Tibial nerve (tissue), 4 donors: ENCODE results near the gene YY2. TPM values are rescaled to one million over a fixed set of nuclear protein-coding genes. Genes with fewer than 3 reads are reported as not detected.
"Not testable (repeated sequence)": the region's sequence is repeated elsewhere in the genome, so short reads cannot be mapped to it uniquely, and the experiment has no call there.

Source experiments
- DNase-seq, 2 donors: peaks; one replicate each; pipeline ENCODE4 v3.0.0-alpha.2; 2019; ENCODE audit warnings: low spot score in 2 of 2
- H3K27ac ChIP-seq, 4 donors: fragments of 200-600 bp; sonication (generic) in 3 of 4; one replicate each; pipeline ENCODE4 v1.5.1; 2017 to 2019; ENCODE audit warnings: mild to moderate bottlenecking in 1 of 4
- H3K27me3 ChIP-seq, 2 donors: fragments of 200-600 bp; sonication (generic) in 1 of 2; one replicate each; pipeline versions ENCODE4 v1.5.1 to v1.6.0; 2017 to 2019
- H3K36me3 ChIP-seq, 3 donors: fragments of 200-600 bp; sonication (generic); one replicate each; pipeline ENCODE4 v1.5.1; 2018 to 2019
- H3K4me1 ChIP-seq, 4 donors: fragments of 200-600 bp; sonication (generic) in 3 of 4; one replicate each; pipeline ENCODE4 v1.5.1; 2017 to 2019
- H3K4me3 ChIP-seq, 4 donors: fragments of 200-600 bp; sonication (generic) in 3 of 4; one replicate each; pipeline ENCODE4 v1.5.1; 2017 to 2019; ENCODE audit warnings: mild to moderate bottlenecking in 1 of 4, moderate library complexity in 1 of 4
- H3K9me3 ChIP-seq, 4 donors: fragments of 200-600 bp; sonication (generic) in 3 of 4; one replicate each; pipeline ENCODE4 v1.5.1; 2017 to 2019
- CTCF ChIP-seq, 5 experiments: fragments of 200-600 bp in 3 of 5; fragments of 450-650 bp in 2 of 5; sonication (generic) in 3 of 5; IDR thresholded peaks; one replicate each; pipeline ENCODE4 v1.5.1; 2016 to 2019; ENCODE audit warnings: antibody characterized with exemption in 5 of 5, mild to moderate bottlenecking in 3 of 5, moderate library complexity in 2 of 5
- EP300 ChIP-seq, 2 donors: sonication (generic); formaldehyde crosslinking; IDR thresholded peaks; one replicate each; pipeline ENCODE4 v1.6.1; 2017; ENCODE audit warnings: antibody characterized with exemption in 2 of 2, mild to moderate bottlenecking in 1 of 2
- POLR2A ChIP-seq, 2 donors: fragments of 450-650 bp; IDR thresholded peaks; one replicate each; pipeline ENCODE4 v1.6.1; 2017; ENCODE audit warnings: antibody characterized with exemption in 2 of 2, mild to moderate bottlenecking in 2 of 2, moderate library complexity in 2 of 2
- WGBS, 2 donors: methylation state at CpG; one replicate each; pipeline ENCODE4 v1.1.5; 2018; 5-methylcytosine and 5-hydroxymethylcytosine counted together
- total RNA-seq, 4 donors: library from RNA; depleted of rRNA; stranded (reverse); fragments of >200 nt; gene quantifications; one replicate each; pipeline ENCODE4 v1.1.0, GENCODE V29; 2016

The YY2 gene
- total RNA-seq, 4 donors from 2014 or later = 2.4 to 6.9 (median 3.6) TPM

GRCh38 chrX:21873063-21873775 is 17.4 kb downstream of the YY2 start:
- TF ChIP-seq CTCF (IDR thresholded peaks at IDR 0.05) = no peak
- TF ChIP-seq POLR2A (IDR thresholded peaks at IDR 0.05) = no peak
- no peak for TF ChIP-seq EP300 (IDR thresholded peaks at IDR 0.05)
- WGBS, 2 donors = 57 to 60% methylated on average over 4 of the region's 4 CpGs
- DNase-seq = no peak
- H3K9me3 ChIP-seq = no peaks in the 10 kb centered on the region
- no peaks in the 10 kb centered on the region for H3K36me3 ChIP-seq
- H3K27me3 ChIP-seq = peaks cover 0 to 4% of the 10 kb centered on the region in 2 donors
- no peak overlapping the region for H3K4me3 ChIP-seq
- H3K4me1 ChIP-seq = no peaks in the 10 kb centered on the region
- H3K27ac ChIP-seq = no peak overlapping the region

DNA sequence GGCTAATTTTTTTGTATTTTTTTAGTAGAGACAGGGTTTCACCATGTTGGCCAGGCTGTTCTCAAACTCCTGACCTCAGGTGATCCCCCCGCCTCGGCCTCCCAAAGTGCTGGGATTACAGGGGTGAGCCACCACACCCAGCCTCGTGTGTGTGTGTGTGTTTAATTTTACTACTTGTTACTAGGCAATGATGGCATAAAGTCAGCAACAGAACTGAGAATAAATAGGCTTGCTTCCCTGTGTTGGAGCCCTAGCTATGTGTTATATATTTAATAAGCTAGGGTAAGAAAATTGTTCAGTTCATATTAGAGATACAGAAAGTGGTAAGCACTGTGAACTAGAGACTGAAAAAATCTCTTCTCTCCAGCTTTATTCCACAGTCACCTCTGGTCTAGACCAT is 18.4 kb downstream of the YY2 start:
- H3K4me3 ChIP-seq, H3K9me3 ChIP-seq, DNase-seq, H3K36me3 ChIP-seq, H3K27me3 ChIP-seq, H3K4me1 ChIP-seq, H3K27ac ChIP-seq: not testable (repeated sequence)
- 67 to 75% methylated on average over 3 of the region's 3 CpGs for WGBS, 2 donors

GRCh38 chrX:21875013-21875412 is 19.2 kb downstream of the YY2 start:
- Histone ChIP-seq H3K27ac (no peak overlapping the region), H3K36me3 (peaks cover 0 to 6% (median 0%) of the 10 kb centered on the region in 3 donors), H3K9me3 (no peaks in the 10 kb centered on the region), H3K4me3 (no peak overlapping the region), H3K27me3 (peaks cover 0 to 4% of the 10 kb centered on the region in 2 donors), H3K4me1 (no peaks in the 10 kb centered on the region)
- no peak for DNase-seq
- 48 to 70% methylated on average over 1 of the region's 1 CpG for WGBS, 2 donors
- TF ChIP-seq POLR2A (IDR thresholded peaks at IDR 0.05) = no peak
- TF ChIP-seq CTCF (IDR thresholded peaks at IDR 0.05) = no peak
- no peak for TF ChIP-seq EP300 (IDR thresholded peaks at IDR 0.05)

GRCh38 chrX:21881881-21882574 is 26.2 kb downstream of the YY2 start:
- DNase-seq = no peak
- H3K36me3 ChIP-seq = peaks cover 0 to 6% (median 0%) of the 10 kb centered on the region in 3 donors

DNA sequence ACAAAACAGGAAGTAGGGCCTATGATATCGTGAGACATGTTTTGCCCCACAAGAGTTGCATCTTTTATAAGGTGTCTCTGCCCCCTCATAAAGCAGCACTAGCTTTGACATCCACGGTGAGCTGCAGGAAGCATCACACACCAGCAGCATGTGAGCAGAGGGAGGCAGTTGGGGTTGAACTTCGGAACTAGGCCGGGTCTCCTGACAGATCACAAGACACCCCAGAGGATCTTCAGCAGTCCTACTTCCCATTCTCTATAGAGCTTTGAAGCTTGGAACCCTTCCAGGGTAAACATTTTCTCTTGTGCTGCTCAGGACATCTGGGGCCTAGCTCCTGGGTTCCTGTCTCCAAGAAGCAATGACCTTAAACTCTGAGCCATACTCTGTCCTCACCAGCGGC is 27.5 kb downstream of the YY2 start:
- Histone ChIP-seq H3K27ac (peak overlapping the region in 1 of 4 donors; percentile 33), H3K9me3 (no peaks in the 10 kb centered on the region), H3K27me3 (no peaks in the 10 kb centered on the region), H3K4me3 (no peak overlapping the region), H3K4me1 (no peaks in the 10 kb centered on the region), H3K36me3 (peaks cover 0 to 6% (median 0%) of the 10 kb centered on the region in 3 donors)
- 58 to 67% methylated on average over 5 of the region's 5 CpGs for WGBS, 2 donors
- peak in 1 of 2 donors; percentile 13 for DNase-seq
- TF ChIP-seq CTCF (IDR thresholded peaks at IDR 0.05) (no peak), EP300 (IDR thresholded peaks at IDR 0.05) (peak in 1 of 2 donors; percentile 27)

More at GRCh38 chrX:21881881-21882574, 26.2 kb downstream of the YY2 start:
- no peak for TF ChIP-seq POLR2A (IDR thresholded peaks at IDR 0.05)
- TF ChIP-seq EP300 (IDR thresholded peaks at IDR 0.05) = no peak
- no peak for TF ChIP-seq CTCF (IDR thresholded peaks at IDR 0.05)
- H3K9me3 ChIP-seq = no peaks in the 10 kb centered on the region
- H3K4me1 ChIP-seq = no peaks in the 10 kb centered on the region
- H3K27me3 ChIP-seq = no peaks in the 10 kb centered on the region
- no peak overlapping the region for H3K4me3 ChIP-seq
- H3K27ac ChIP-seq = no peak overlapping the region
- 86 to 97% methylated on average over 3 of the region's 3 CpGs for WGBS, 2 donors
